Loucy (cell line): ENCODE results near the gene HTR7.

Source experiments
- H2AFZ ChIP-seq: fragments of 200-600 bp; sonication (generic); 2 replicates; pipeline ENCODE4 v1.6.0; 2016; ENCODE audit warnings: antibody characterized with exemption, mild to moderate bottlenecking, low read length, moderate library complexity
- H3F3A ChIP-seq: fragments of 200-600 bp; 2 replicates; pipeline ENCODE4 v1.6.0; 2016; ENCODE audit warnings: antibody characterized with exemption, low read depth, mild to moderate bottlenecking
- H3K27me3 ChIP-seq: fragments of 200-600 bp; sonication (generic); 2 replicates; pipeline ENCODE4 v1.6.1; 2014; ENCODE audit warnings: low read length, mild to moderate bottlenecking; ENCODE audit not compliant: insufficient read depth, poor library complexity, severe bottlenecking
- H3K36me3 ChIP-seq: fragments of 200-600 bp; sonication (generic); 2 replicates; pipeline ENCODE4 v1.6.1; 2016; ENCODE audit warnings: low read length; ENCODE audit not compliant: insufficient read depth
- H3K4me1 ChIP-seq: fragments of 200-600 bp; sonication (generic); 2 replicates; pipeline ENCODE4 v1.5.1; 2014; ENCODE audit warnings: low read length, mild to moderate bottlenecking; ENCODE audit not compliant: insufficient read depth, poor library complexity, severe bottlenecking
- H3K4me2 ChIP-seq: fragments of 200-600 bp; sonication (generic); 2 replicates; pipeline ENCODE4 v1.6.0; 2014; ENCODE audit warnings: antibody characterized with exemption, low read length, low read depth, mild to moderate bottlenecking; ENCODE audit not compliant: poor library complexity, severe bottlenecking
- H3K4me3 ChIP-seq: fragments of 200-600 bp; sonication (generic); 2 replicates; pipeline ENCODE4 v1.5.1; 2014; ENCODE audit warnings: low read length, mild to moderate bottlenecking, mixed read lengths; ENCODE audit not compliant: poor library complexity, severe bottlenecking
- H3K79me2 ChIP-seq: fragments of 200-600 bp; sonication (generic); 2 replicates; pipeline ENCODE4 v1.6.1; 2014; ENCODE audit warnings: low read length; ENCODE audit not compliant: insufficient read depth
- H3K9ac ChIP-seq: fragments of 200-600 bp; sonication (generic); 2 replicates; pipeline ENCODE4 v1.6.0; 2014; ENCODE audit warnings: mild to moderate bottlenecking, low read depth, low read length, moderate library complexity; ENCODE audit not compliant: poor library complexity, severe bottlenecking
- H3K9me2 ChIP-seq: fragments of 200-600 bp; sonication (generic); replicated peaks from 2 replicates; pipeline ENCODE4 v1.6.1; 2016; ENCODE audit warnings: low read depth, low read length, mixed read lengths
- H3K9me3 ChIP-seq: fragments of 200-600 bp; sonication (generic); 2 replicates; pipeline ENCODE4 v1.6.1; 2014; ENCODE audit warnings: mild to moderate bottlenecking, antibody characterized with exemption, low read length, low read depth; ENCODE audit not compliant: insufficient read depth
- H4K20me1 ChIP-seq: fragments of 200-600 bp; sonication (generic); 2 replicates; pipeline ENCODE4 v1.6.0; 2014; ENCODE audit warnings: antibody characterized with exemption, low read length, mild to moderate bottlenecking; ENCODE audit not compliant: insufficient read depth, poor library complexity, severe bottlenecking
- CTCF ChIP-seq: fragments of 200-600 bp; sonication (generic); conservative IDR thresholded peaks from 2 replicates; pipeline ENCODE4 v1.5.1; 2014; ENCODE audit warnings: mild to moderate bottlenecking, antibody characterized with exemption, low read length
- EZH2phosphoT487 ChIP-seq: fragments of 200-600 bp; IDR thresholded peaks from 2 replicates; pipeline ENCODE4 v1.6.1; 2018; ENCODE audit warnings: antibody characterized with exemption, mild to moderate bottlenecking, moderate library complexity, borderline replicate concordance

HTR7 gene

GRCh38 chr10:90849956-90850749, 7.7 kb downstream of the HTR7 start:
- Histone ChIP-seq H3K36me3 (no peaks in the 10 kb centered on the region), H3K79me2 (no peaks in the 10 kb centered on the region), H4K20me1 (no peaks in the 10 kb centered on the region), H3K9ac (no peak overlapping the region), H3K4me1 (no peaks in the 10 kb centered on the region), H3F3A (no peaks in the 10 kb centered on the region), H3K9me2 (no peaks in the 10 kb centered on the region), H3K9me3 (peaks cover 5% of the 10 kb centered on the region; the same call in 1 of the 2 replicates), H3K4me3 (no peak overlapping the region), H2AFZ (no peak overlapping the region), H3K27me3 (peaks cover 8% of the 10 kb centered on the region), H3K4me2 (no peak overlapping the region)
- TF ChIP-seq CTCF = no peak
- no peak for TF ChIP-seq EZH2phosphoT487

- no peak overlapping the region for H3K4me3 ChIP-seq
- H3F3A ChIP-seq = no peaks in the 10 kb centered on the region
- H3K36me3 ChIP-seq = no peaks in the 10 kb centered on the region
- H3K9me3 ChIP-seq = peaks cover 5% of the 10 kb centered on the region; the same call in 1 of the 2 replicates
- no peaks in the 10 kb centered on the region for H3K4me1 ChIP-seq
- H3K4me2 ChIP-seq = no peak overlapping the region
- no peaks in the 10 kb centered on the region for H3K79me2 ChIP-seq
- H3K9me2 ChIP-seq = no peaks in the 10 kb centered on the region
- no peak overlapping the region for H3K9ac ChIP-seq
- H3K27me3 ChIP-seq = no peaks in the 10 kb centered on the region
- H4K20me1 ChIP-seq = no peaks in the 10 kb centered on the region
- TF ChIP-seq EZH2phosphoT487 (no peak), CTCF (no peak)
- H2AFZ ChIP-seq = no peak overlapping the region
Measured at GRCh38 chr10:90847436-90847835, 10.4 kb downstream of the HTR7 start.

- H3K4me3 ChIP-seq = no peak overlapping the region
- no peaks in the 10 kb centered on the region for H3F3A ChIP-seq
- H3K79me2 ChIP-seq = no peaks in the 10 kb centered on the region
- H2AFZ ChIP-seq = no peak overlapping the region
- H3K9me3 ChIP-seq = peaks cover 5% of the 10 kb centered on the region; the same call in 1 of the 2 replicates
- no peak overlapping the region for H3K4me2 ChIP-seq
- no peaks in the 10 kb centered on the region for H3K4me1 ChIP-seq
- H3K36me3 ChIP-seq = no peaks in the 10 kb centered on the region
- H3K27me3 ChIP-seq = no peaks in the 10 kb centered on the region
- TF ChIP-seq EZH2phosphoT487 = no peak
- TF ChIP-seq CTCF = no peak
- no peak overlapping the region for H3K9ac ChIP-seq
- no peaks in the 10 kb centered on the region for H4K20me1 ChIP-seq
- H3K9me2 ChIP-seq = no peaks in the 10 kb centered on the region
Measured at GRCh38 chr10:90846746-90847145, 11.1 kb downstream of the HTR7 start.
